AG08396 (cell line): ENCODE data around the gene SRD5A1.
A peak's percentile ranks its signal among the peaks of the same experiment; 100 is the strongest.

ENCODE experiments used
- DNase-seq: peaks from one replicate; pipeline ENCODE4 v3.0.0; 2012; ENCODE audit warnings: low spot score, mixed read lengths

SRD5A1 gene

GRCh38 chr5:6713274-6714225 lies 80.3 kb downstream of the SRD5A1 start, which contains the start of gene TENT4A:
Gene TENT4A, plus strand, starts transcription at chr5:6713432. Its CDS starts 552 bp downstream, at chr5:6713984.
- DNase-seq: peak; percentile 99

DNA sequence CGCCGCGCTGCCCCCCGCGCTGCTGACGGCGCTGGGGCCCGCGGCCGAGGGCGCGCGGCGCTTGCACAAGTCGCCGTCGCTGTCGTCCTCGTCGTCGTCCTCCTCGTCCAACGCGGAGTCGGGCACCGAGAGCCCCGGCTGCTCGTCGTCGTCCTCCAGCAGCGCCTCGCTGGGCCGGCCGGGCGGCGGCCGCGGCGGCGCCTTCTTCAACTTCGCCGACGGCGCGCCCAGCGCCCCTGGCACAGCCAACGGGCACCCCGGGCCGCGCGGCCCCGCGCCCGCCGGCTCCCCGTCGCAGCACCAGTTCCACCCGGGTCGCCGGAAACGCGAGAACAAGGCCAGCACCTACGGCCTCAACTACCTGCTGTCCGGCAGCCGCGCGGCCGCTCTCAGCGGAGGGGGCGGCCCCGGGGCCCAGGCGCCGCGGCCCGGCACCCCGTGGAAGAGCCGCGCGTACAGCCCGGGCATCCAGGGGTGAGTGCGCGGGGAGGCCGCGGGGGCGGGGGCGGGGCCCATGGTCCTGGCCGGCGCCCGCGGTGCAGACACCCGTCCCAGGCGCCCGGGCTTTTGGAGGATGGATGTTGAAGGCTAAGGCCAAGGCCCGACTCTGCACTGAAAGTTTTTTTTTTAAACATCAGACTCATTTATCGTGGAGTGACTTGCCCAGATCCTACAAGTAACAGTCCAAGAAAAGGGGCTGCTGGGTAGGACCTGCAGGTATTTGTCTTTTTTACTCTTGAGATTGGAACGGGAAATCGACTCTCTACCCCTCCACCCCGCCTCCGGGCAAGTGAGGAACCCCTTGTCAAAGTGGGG lies 81.2 kb downstream of the SRD5A1 start:
- peak; percentile 57 for DNase-seq

- no peak for DNase-seq
Measured at GRCh38 chr5:6715271-6715670, 82.0 kb downstream of the SRD5A1 start.

GRCh38 chr5:6715758-6716628 lies 82.8 kb downstream of the SRD5A1 start:
- DNase-seq: no peak

DNA sequence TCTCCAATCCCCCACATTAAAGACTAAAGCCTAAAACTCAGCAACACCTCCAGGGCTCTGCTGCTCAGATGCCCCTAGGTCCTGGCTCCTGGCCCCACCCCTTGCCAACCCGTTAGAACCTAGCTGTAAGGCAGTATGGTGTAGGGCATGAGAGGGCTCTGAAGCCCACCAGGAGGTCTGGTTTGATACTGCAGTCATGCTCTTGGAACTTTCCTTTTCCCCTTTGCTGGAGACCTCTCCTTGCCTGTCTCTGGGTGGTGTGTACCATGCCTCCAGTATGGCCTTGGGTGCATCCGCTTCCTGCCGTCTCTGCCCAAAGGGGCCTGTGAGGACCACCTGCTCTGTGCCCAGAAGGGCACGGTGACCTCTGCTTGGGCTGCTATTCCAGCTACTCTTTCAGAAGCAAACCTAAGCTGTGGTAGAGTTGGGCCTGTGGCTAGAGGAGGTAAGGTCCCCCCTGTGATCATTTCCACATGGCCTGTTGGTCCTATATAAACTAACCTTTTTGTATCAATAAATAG lies 83.4 kb downstream of the SRD5A1 start:
- no peak for DNase-seq

DNA sequence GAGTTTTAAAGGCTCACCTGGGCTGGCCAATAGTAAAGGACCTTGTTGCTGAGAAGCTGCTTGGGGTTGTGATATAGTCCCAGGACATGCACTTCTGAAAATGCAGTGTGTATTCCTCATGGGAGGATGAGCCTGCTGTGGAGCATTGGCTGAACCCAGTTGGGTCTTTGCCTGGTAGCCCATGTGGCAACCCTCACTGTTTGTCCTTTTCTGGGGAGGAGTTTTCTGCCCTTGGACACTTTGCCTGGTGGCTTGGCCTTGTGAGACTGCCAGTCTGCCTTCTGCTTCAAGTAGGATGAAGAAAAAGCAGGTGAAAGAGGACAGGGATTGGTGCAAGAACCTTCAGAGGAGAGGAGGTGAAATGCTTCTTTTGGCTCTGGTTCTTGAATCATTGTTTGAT lies 84.0 kb downstream of the SRD5A1 start:
- no peak for DNase-seq

DNA sequence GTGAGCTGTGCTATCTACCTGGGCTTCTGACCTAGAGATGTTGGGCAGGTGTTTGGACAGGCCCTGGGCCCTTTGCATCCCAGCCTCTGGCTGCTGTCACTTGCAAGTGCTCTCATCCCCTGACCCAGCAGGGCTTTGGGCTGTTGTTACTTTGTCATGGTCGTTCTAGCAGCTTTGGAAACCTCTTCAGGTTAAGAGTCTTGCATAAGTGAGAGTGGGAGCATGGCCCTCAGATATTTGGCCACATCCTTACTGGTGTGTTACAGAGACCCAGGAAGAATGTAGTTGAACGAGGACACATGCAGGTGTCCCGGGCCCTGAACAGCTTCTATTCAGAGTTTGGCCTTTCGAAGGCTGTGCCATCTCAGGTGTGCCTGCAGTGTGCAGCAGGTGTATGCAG lies 84.4 kb downstream of the SRD5A1 start:
- DNase-seq: no peak

DNA sequence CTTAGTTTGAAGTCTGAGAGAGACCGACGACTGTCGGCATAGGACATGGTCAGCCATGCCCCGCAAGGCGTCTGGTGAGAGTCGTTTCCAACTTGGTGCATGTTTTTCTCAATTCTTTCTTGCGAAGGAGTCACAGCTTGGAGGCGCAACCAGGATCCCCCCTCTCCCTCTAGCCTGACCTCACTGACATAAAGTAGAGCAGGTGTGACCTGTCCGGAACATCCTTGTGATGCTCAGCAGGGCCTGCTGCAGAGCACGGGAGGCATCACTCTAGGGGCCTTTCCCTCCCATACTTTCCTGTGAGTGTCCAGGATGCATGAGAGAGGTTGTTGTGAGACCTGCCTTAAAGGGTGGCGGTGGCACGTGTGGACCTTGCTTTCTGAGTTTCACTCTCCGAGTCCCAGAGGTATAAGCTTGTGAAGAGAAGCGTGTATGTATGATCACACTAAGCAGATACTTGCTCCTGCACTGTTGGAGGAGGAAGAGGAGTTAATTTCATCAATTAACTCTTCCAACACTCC lies 85.0 kb downstream of the SRD5A1 start:
- no peak for DNase-seq

DNA sequence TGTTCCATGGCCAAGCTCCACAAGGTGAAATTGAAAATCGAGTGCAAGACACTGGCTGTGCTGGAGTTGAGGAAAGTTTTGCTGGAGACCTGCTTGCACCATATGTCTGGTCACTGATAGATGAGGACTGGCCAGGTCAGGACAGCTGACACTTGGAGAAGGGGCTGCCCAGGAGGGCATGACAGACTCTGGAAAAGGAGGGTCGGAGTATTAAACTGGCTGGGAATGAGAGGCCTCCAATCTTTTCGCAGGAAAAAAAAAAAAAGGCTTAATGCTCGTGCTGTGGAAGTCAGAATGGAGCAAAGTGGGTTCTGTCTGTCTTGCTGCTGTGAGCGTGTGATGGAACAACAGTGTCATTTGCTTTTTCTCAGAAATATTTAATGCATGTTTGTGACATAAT lies 85.5 kb downstream of the SRD5A1 start:
- no peak for DNase-seq

- no peak for DNase-seq
Measured at GRCh38 chr5:6719417-6719816, 86.2 kb downstream of the SRD5A1 start.

DNA sequence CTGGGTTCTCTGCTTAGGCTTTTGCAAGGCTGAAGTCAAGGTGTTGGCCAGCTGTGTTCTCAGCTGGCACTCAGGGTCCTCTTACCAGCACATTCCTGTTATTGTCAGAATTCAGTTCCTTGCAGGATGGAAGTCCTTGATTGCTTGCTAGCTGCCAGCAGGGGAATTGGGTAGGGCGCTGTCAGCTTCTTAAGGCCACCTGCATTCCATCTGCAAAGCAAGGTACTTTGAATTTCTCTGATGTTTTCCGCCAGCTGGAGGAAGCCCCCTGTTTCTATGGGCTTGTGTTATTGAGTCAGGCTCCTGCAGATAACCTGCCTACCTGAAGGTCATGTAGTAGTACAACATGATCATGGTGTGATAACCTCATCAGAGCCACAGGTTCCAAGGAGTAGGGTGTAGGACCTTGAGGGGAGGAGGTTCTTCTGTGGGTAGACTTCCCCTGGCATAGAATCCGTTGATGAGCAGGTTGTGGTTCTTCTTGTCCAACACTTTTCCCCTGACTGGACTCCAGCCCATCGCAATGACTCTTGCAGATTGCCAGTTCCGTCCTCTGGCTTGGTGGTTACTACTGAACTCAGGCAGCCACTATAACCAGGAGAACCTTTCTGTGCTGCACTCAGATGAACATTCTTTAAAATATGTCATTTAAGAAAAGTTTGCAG lies 86.8 kb downstream of the SRD5A1 start:
- DNase-seq: no peak

DNA sequence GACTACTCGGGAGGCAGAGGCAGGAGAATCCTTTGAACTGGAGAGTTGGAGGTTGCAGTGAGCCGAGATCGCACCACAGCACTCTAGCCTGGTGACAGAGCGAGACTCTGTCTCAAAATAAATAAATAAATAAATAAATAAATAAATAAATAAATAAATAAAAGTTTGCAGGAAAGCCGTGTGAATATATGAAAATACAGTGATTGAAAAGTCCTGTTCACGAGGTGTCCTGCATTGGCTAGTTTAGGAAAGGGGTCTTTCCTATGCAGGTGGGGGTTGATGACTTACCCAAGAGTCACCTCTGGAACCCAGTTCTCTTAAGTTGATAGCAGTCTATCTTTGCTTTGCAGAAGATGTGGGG lies 87.3 kb downstream of the SRD5A1 start:
- no peak for DNase-seq

GRCh38 chr5:6721442-6721841 lies 88.2 kb downstream of the SRD5A1 start:
- DNase-seq: peak; percentile 27

- DNase-seq: peak; percentile 45
Measured at GRCh38 chr5:6722015-6722414, 88.8 kb downstream of the SRD5A1 start.

DNA sequence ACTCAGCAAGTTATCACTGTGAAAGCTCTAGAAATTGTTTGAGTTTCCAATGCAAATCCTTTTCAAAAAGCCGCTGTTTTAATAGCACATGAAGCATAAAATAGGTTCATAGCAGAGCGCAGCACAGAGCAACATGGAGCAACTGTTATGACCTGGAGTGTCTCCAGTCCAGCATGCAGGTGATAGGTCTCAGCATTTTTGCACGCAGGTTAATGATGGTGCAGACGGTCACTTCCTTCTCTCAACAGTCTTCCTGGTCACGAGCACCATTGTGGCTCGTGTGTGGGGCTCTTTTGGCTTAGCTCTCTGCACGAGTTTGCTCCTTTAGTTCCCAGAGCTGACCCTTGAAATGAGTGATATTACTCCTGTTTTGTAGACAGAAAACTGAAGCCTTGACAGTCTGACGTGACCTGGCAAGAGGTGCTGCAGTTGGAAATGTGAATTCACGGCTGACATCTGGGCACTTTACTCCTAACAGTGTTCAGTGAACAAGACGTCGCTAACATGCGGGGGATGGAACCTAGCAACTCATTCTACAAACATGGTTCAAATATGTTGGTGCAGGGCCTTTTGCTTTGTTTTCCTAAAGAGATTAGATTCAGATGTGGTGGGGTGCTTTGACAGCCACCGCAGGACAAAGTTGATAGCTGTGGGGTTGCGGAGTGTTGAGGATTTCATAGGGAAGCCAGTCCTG lies 90.0 kb downstream of the SRD5A1 start:
- no peak for DNase-seq

- DNase-seq: no peak
Measured at GRCh38 chr5:6723816-6724300, 90.6 kb downstream of the SRD5A1 start.
